Left lobe of liver (tissue), 2 donors: ENCODE data around the gene TENT5C. TPM values are rescaled to one million over a fixed set of nuclear protein-coding genes. Genes with fewer than 3 reads are reported as not detected.

Source experiments
- ATAC-seq: fragments of 200-7000 bp; cut with Tn5 transposase; one replicate; pipeline ENCODE4 v1.9.1; 2020; ENCODE audit warnings: mild to moderate bottlenecking, moderate library complexity
- DNase-seq: peaks from one replicate; pipeline ENCODE4 v3.0.0-alpha.2; 2020; ENCODE audit warnings: low spot score
- total RNA-seq: library from RNA; stranded (reverse); gene quantifications from one replicate; pipeline ENCODE4 v1.2.1, GENCODE V29; 2021
- donor health status: DM: no; HTN: no; CAD: no; lungs with moderate emphysema.
- donor health status: DM: no; HTN: yes; CAD: no.

TENT5C gene
- total RNA-seq, 1 donor from 2014 or later, result 2.4 TPM

DNA sequence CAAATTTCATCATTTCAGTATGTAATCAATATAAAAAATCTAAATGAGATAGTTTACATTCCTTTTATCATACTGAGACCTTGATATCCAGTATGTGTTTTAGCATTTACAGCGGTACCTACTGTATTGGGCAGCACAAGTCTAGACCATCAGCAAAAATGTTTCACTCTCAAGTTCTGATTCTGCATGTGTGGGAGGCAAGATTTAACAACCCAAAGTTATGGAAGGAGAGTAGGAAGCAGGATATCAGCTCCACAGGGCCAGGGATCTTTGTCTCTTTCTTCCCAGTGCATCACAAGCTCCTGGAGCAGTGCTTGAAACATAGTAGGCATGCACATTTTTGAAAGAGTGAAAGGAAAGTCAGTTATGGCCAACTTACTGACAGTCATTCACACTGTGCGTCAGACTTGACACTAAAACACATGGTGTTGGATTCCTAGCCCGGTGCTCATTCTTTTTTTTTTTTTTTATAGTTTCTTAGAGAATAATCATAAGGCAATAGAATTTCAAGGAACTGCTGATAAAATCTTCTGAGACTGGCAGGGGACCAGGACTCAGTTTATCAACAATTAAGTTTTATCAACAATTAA, 6.1 kb downstream of the TENT5C start:
- ATAC-seq (no peak), DNase-seq (no peak)

DNA sequence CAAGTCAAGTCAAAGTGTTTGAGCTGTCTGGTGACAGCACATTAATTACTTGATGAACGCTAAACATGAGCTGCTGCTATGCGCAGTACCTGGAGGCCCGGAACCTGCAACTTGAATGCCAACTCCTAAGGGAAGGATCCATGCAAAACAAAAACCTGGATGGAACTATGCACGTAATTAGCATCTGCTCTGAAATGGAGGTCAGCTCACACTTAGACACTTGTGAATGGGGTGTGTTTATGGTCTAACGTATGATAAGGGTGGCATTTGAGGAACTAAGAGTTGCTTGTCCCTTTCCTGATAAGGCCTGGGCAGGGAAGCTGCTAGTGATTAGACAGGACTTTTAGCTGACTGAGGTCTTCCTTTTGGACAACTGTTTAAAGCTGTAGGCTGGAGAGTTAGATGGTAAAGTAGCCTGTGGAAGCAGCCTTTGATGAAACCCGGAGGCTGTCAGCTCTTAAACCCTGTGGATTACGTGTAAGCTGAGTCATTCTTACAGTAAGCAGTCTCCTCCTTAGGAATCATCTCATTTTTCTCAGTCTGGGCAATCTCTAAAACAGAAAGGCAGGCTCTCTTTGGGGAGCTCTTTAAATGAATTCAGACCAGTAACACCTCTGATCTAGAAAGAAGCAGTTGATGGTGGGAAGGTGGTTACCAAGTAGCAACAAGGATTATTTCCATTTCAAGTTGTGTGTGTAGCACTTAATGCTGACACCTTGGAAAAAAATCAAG, 6.8 kb downstream of the TENT5C start:
- no peak for ATAC-seq
- DNase-seq, result no peak

DNA sequence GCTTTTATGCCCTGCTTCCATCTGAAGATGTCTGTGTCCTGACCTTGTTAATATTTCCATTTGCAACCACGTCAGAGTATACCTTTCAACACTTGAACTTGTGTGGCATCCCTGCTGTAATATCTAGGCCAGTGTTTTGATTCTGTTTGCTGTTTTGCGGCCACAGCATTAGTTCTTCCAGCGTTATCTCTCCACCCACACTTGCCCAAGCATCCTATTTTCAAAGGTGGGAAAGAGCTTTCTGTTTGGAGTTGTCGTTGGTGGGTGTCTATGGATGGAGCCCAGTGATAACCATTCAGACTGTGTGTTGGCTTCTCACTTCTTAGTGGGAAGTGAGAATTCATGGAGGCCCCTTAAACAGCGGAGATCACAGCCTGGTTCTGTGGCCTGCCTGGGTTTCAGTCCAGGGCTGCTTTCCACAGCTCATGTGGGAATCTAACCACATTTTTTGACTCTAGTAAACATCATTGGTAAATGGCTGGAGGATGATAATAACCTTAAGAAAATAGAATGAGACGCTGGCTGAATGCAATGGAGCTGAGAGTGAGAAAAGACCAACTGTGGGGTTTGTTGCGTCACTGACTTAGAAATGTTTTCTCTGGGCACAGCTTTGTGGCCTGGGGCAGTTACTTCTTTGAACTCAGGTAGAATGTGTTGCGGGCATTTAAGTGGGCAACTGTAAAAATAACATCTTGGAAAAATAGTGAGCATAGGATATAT, 7.6 kb downstream of the TENT5C start:
- no peak for DNase-seq
- ATAC-seq, result no peak

DNA sequence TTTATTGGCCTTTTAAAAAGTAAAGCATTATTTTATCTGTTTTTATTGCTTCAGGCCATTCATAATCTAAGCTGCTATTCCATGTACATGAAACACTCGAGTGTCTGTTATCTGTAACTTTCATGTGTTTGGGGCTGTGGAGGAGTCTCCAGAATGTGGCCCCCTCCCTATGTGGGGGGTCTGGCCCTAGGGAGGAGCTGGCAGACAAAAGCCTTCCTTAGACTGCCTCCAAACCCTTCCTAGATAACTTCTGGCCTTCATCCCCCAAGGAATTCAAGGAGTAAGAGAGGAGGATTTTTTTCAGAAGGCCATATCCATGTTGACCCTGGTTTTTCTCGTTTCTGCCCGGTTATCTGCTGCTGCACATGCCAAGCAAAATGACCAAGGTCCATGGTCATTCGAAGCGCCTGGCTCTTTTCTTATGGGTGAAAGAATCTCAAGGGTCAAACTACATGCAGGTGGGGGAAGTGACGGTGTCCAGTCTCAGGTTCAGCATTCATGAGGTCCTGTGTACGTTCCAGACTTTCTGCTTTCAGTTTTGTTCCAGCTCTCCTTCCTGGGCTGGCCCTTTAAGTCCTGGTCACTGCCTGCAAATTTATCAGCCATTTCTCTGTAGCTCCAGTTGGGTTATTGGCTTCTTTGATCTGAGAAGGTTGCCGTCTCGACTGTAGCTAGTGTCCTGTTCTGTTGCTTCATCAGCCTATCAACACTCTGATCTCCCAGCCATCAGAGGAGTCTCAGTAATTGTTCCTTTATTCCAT, 8.3 kb downstream of the TENT5C start:
- DNase-seq (peak; percentile 43), ATAC-seq (peak; percentile 80)

DNA sequence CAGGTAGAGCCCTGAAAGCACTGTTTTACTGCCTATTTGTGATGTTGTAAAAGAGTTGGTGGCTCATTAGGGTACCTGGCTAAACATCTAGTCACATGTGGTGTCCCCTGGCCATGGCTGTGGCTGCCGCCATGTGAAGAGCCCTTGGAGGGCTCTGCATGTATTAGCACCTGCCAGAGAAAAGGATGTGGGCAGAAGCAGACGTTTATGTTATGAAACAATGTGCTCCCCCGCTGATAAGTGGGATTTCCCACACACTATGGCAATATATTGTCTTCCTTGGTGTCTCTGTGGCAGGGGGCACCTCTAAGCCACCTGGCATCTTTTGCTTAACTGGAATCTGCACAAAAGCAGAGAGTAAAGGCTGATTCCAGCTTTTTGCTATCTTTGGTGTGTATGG, 9.6 kb downstream of the TENT5C start:
- DNase-seq (peak; percentile 27), ATAC-seq (no peak)

DNA sequence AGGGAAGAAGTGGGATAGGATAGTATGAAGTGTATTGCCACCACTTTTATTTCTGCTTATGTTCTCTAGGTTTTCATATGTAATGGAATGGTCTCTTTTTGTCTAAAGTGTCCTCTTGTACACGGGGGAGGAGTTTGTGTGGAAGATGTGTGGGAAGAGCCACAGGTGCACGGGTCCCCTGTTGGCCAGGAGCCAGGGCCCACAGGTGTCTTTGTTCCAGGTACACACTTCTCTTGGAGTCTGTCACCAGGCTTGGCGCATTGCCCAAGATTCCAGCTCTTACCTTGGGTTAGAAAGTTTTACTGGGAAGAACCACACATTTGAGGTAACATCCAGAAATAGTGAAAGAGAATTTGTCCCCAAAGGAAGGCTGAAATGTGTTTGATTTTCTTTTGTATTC, 10.5 kb downstream of the TENT5C start:
- ATAC-seq (no peak), DNase-seq (peak; percentile 46)

DNA sequence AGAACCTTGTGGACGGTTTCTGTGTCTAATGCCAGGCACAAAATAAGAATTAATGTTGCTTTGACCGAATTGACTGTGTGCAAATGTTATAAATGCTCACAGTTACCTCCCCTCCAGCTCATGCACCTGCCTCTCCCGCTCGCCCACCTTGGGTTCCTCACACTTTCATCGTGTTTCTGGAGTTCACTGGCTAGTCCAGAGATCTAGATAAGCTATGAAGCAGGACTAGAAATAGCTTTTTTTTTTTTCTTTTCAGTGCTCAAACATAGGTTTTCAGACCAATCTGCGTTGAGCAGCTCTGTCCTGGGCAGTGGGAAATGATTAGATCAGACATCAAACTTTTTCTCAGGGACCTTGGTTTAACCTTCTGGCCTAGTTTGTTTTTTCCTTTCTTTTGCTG, 11.1 kb downstream of the TENT5C start:
- ATAC-seq (no peak), DNase-seq (no peak)

DNA sequence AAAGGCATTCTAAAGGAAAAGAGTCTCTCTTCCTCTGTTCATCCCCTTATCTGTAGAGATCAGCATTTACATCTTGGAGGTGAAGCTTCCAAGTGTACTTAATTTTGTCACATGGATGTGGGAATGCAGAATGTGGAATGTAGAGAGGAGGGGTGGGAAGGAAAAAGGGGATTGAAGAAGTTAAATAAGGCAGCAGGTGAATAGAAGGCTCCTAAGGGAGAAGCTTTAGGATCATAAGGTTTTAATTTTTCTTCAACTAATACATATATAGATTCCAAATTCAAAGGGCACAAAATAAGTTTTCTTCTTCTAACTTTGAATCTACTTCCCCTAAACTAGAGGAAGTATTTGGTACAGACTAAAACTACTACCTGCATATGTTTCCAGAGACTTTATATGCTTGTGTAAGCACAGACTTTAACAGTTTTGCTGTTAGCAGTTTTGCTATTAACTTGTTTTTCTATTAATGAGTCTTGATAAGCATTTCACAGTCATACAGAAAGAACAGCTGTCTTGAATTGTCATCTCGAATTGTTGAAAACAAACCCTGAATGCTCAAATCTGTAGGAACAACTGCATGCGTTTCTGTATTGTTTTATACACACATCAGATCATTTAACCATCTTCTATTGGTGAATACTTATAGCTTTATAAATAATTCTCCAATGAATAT, 12.7 kb downstream of the TENT5C start:
- DNase-seq (no peak), ATAC-seq (no peak)

DNA sequence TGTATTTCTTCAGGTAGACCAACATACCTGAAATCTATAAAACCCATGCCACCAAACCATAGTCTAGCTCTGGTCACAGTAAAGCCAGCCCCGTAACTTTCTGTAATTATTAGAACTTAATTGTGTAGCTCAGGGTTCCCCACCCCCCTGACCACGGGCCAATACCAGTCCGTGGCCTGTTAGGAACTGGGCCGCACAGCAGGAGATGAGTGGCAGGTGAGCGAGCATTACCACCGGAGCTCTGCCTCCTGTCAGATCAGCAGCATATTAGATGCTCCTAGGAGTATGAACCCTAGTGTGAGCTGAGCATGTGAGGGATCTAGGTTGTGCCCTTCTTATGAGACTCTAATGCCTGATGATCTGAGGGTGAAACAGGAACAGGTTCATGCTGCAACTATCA, 14.6 kb downstream of the TENT5C start:
- DNase-seq, result peak; percentile 15
- no peak for ATAC-seq

DNA sequence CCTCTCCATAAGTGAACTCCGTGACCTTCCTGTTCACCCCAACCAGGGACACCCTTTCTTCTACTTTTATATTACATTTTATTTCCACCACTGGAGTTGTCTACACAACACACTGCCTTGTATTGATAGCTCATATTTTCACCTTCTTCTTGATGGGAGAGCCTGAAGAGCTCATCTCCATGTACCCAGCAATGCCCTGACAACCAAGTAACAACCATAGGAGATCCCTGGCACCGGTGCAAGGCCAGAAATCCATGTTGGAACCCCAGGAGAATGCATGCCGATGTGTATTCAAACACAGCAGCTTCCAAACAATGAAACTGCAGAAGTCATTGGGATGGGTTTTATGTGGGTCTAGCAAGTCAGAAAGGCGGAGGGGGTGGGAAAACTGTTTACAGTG, 15.5 kb downstream of the TENT5C start:
- no peak for ATAC-seq
- DNase-seq, result peak; percentile 22

DNA sequence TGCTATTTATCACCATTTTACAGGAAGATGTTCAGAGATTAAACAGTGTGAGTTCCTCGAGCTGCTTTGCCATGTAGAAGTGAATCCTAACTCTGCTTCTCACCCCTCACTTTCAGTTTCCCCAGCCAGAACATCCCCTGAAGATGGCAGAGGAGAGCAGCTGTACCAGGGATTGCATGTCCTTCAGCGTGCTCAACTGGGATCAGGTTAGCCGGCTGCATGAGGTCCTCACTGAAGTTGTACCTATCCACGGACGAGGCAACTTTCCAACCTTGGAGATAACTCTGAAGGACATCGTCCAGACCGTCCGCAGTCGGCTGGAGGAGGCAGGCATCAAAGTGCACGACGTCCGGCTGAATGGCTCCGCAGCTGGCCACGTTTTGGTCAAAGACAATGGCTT, 16.9 kb downstream of the TENT5C start:
- ATAC-seq (no peak), DNase-seq (peak; percentile 14)

DNA sequence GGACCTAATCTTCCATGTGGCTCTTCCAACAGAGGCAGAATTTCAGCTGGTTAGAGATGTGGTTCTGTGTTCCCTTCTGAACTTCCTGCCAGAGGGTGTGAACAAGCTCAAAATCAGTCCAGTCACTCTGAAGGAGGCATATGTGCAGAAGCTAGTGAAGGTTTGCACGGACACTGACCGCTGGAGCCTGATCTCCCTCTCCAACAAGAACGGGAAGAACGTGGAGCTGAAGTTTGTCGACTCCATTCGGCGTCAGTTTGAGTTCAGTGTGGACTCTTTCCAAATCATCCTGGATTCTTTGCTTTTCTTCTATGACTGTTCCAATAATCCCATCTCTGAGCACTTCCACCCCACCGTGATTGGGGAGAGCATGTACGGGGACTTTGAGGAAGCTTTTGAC, 17.3 kb downstream of the TENT5C start:
- DNase-seq (peak; percentile 15), ATAC-seq (no peak)

DNA sequence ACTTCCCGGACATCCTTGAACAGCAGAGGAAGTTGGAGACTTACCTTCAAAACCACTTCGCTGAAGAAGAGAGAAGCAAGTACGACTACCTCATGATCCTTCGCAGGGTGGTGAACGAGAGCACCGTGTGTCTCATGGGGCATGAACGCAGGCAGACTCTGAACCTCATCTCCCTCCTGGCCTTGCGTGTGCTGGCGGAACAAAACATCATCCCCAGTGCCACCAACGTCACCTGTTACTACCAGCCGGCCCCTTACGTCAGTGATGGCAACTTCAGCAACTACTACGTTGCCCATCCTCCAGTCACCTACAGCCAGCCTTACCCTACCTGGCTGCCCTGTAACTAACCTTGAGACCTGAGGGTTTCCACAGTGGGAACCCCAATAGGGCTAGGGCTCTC, 17.9 kb downstream of the TENT5C start:
- ATAC-seq (no peak), DNase-seq (peak; percentile 28)

DNA sequence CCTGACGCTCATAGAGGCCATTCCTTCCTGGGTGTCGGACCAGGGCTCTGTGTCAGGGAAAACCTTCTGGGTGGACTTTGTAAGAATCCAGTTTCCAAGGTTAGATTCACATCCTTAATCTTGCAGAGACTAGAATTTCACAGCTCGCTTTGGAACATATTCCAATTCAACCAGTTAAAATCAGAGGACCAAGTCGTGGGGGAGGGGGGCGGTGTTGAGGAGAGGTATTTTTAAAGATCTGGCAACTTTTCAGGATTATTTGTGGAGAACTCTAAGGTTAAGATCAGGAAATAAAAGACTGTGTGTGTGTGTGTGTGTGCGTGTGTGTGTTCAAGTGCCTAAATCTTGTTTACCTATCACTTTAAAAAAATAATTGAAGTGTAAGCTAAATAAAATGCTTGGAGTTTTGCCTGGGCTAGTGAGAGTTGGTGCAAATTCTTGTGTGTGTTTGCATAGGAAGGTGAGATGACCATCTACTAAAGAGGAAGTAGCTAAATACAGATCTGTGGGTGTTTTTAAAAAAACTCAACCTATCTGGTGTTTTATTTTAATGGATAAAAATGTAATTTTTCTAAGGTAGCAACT, 21.8 kb downstream of the TENT5C start:
- ATAC-seq (no peak), DNase-seq (no peak)

DNA sequence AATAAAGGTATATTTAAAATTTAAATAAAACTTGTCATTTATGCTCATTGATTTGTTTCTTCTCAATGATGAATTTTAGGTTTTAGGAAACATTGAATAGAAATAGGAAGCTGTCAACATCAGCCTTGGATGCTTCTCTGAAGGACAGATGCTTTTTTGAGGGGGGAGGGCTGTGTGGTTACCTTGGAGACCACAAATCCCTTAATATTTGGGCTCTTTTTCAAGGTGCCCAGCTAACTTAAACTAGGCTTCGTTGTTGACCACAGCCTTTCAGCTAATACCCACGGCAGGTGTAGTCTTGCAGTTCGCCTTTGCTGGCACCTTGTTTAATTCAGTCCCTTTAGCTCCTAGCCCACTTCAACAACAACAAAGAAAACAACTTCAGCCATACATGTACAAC, 22.5 kb downstream of the TENT5C start:
- ATAC-seq (no peak), DNase-seq (no peak)

DNA sequence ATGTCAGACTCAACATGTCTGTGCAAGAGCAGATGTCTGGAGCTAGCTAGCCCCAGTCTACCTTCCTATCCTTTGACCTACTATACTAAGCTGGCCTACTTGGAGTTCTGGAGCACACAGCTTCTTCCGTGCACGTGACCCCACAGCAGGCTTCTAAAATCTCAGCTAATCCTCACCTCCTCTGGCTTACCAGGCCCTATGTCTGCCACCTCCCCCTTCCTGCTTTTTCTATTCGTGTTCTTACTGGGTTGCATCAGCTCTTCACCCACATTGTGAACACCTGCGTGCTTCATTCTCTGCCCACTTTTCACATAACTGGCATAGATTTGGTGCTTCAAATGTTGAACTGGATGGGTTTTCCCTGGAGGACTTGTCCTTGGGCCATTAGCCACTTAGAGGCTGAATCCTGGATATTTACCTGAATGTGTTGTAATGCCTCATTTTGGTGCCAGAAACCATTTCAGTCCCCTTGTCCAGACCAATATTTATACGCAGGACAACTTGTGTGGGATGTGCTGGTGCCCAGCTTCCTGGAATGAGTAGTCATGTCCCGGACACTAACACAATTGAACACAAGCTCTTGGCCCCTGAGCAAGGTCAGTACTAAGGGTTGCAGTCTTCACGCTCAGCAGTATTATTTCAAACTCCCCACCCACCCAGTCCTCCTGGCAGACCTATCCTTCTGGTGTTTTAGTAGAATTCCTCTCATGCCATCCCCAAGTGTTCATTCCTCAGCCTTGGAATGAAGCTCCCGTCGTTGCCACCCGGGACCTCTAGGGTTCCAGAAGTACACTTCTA, 24.0 kb downstream of the TENT5C start:
- DNase-seq, result peak; percentile 70
- peak; percentile 58 for ATAC-seq

DNA sequence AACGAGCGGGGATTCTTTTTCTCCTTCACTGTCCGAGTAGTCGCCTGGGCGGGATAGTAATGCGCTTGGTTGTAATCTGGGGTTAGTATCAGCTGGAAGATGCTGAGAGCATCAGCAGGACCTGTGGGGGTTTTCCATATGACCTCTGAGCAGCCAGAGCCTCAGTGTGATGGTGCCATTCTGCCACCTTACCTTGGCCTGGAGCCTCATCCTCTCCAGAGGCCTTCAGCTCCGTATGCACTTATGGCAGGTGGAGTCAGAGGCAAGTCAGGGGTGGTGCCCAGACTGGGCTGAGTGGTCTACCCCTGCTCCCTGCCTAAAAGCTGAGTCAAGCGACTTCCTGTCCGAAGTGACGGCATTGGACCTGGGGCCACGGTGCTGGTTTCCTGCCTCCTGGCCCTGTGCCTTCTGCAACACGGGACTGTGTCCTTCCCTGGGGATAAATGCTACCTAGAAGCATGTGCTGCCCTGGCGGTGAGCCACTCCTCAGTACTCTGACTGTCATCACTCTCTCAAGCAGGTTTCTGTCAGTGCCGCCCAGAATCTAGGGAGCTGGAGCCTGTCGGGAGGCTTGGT, 24.7 kb downstream of the TENT5C start:
- ATAC-seq, result peak; percentile 4

DNA sequence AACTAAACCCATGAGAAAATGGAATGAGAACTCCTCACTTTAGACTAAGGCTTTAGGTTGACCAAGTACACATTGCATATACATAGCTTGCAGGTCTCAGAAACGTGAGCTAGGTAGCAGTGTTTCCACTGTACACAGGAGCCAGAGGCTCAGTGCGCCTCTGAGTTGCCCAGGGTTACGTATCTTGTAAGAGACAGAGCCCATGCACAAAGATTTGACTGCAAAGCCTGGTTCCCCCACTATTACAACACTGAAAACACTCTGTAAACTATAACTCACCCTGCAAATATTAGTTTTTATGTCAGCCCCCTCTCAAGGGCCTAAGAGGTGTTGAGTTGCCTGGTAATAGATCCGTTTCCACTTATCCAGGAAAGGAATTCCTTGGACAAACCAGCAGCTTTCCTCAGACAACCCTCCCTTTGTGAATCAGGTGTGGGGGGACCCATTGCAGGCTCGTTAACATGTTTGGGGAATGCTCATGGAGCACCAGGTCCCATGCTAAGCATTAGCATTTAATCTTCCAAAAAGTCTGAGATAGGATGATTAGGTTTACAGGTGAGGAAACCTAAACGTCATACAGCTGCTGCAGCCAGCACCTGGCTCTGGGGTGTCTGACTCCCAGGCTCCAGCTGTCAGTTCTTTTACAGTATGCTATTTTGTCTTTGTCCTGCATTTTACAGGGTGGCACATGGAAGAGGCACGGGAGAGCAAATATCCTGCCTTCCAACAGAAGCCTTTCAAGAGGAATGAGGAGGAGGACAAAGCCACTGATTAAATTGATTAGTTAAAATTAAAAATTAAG, 25.7 kb downstream of the TENT5C start:
- DNase-seq (no peak), ATAC-seq (no peak)

More for the DNA sequence above, 24.7 kb downstream of the TENT5C start:
- peak; percentile 55 for DNase-seq
